ENCODE results near the gene SCAF11.

DNA sequence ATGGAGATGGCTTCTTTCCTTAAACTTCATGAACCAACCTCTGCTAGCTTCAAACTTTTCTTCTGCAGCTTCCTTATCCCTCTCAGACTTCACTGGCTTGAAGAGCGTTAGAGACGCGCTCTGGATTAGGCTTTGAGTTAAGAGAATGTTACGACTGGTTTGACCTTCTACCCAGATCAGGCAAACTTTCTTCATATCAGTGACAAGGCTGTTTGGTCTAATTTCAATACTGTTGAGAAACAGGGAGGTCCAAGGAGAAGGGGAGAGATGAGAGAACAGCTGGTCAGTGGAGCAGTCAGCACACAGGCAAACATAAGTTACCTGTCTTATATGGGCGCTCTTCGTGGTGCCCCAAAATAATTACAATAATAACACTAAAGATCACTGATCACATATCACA is 14.9 kb downstream of the SCAF11 start:
- TF ChIP-seq EZH2 (IDR thresholded peaks at IDR 0.05; ENCODE audit: borderline replicate concordance, control insufficient read depth, low read depth, low read length) (no peak), SIN3A (IDR thresholded peaks at IDR 0.05; ENCODE audit: low read depth, low read length) (no peak), MYC (IDR thresholded peaks at IDR 0.05; ENCODE audit: insufficient read depth, insufficient read length, insufficient replicate concordance, low read length, severe bottlenecking) (no peak), SMAD1 (IDR thresholded peaks at IDR 0.05; ENCODE audit: low read depth, partially characterized antibody) (no peak), EP300 (IDR thresholded peaks at IDR 0.05; ENCODE audit: borderline replicate concordance in 1 of 2, control insufficient read depth in 1 of 2, low read depth in 2 of 2, low read length in 2 of 2) (no peak), ZNF274 (IDR thresholded peaks at IDR 0.05; ENCODE audit: insufficient read depth, insufficient read length) (no peak), NFYB (IDR thresholded peaks at IDR 0.05; ENCODE audit: insufficient read depth, low read depth, low read length) (no peak)
- TF ChIP-seq, protein P1, sequence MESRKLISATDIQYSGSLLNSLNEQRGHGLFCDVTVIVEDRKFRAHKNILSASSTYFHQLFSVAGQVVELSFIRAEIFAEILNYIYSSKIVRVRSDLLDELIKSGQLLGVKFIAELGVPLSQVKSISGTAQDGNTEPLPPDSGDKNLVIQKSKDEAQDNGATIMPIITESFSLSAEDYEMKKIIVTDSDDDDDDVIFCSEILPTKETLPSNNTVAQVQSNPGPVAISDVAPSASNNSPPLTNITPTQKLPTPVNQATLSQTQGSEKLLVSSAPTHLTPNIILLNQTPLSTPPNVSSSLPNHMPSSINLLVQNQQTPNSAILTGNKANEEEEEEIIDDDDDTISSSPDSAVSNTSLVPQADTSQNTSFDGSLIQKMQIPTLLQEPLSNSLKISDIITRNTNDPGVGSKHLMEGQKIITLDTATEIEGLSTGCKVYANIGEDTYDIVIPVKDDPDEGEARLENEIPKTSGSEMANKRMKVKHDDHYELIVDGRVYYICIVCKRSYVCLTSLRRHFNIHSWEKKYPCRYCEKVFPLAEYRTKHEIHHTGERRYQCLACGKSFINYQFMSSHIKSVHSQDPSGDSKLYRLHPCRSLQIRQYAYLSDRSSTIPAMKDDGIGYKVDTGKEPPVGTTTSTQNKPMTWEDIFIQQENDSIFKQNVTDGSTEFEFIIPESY (IDR thresholded peaks at IDR 0.05) = no peak
- TF ChIP-seq, protein P2, sequence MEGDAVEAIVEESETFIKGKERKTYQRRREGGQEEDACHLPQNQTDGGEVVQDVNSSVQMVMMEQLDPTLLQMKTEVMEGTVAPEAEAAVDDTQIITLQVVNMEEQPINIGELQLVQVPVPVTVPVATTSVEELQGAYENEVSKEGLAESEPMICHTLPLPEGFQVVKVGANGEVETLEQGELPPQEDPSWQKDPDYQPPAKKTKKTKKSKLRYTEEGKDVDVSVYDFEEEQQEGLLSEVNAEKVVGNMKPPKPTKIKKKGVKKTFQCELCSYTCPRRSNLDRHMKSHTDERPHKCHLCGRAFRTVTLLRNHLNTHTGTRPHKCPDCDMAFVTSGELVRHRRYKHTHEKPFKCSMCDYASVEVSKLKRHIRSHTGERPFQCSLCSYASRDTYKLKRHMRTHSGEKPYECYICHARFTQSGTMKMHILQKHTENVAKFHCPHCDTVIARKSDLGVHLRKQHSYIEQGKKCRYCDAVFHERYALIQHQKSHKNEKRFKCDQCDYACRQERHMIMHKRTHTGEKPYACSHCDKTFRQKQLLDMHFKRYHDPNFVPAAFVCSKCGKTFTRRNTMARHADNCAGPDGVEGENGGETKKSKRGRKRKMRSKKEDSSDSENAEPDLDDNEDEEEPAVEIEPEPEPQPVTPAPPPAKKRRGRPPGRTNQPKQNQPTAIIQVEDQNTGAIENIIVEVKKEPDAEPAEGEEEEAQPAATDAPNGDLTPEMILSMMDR (IDR thresholded peaks at IDR 0.05 in 2 of 3, conservative IDR thresholded peaks at IDR 0.05 in 1 of 3; ENCODE audit: control insufficient read depth in 2 of 3, extremely low read depth in 1 of 3, insufficient read depth in 1 of 3, low read depth in 3 of 3, low read length in 3 of 3) = no peak
